G401.6 (cell line): Measurements from ENCODE around the gene STOX1.
A peak's percentile ranks its signal among the peaks of the same experiment; 100 is the strongest.
"Not testable (repeated sequence)": the region's sequence is repeated elsewhere in the genome, so short reads cannot be mapped to it uniquely, and the experiment has no call there.

Source experiments
- FAIRE-seq: peaks from 2 replicates; lab custom pipeline; 2012; peaks lifted over from hg19 to GRCh38; lab: Jason Lieb, UNC

Gene STOX1

DNA sequence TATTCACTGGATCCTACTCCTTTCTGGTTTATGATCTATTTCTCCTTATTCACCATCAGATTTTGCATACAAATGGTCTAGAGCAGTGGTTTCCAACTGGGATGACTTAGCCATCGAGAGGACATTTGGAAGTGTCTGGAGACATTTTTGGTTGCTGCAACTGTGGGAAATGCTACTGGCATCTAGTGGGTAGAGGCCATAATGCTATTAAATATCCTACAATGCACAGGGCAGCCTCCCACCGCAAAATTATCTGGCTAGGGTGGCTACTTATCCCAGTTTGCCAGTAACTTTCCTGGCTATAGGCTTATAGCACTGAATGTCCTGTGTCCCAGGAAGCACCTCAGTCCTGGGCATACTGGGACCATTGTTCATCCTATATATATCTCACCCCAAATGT is 52.3 kb downstream of the STOX1 start:
- no peak for FAIRE-seq

DNA sequence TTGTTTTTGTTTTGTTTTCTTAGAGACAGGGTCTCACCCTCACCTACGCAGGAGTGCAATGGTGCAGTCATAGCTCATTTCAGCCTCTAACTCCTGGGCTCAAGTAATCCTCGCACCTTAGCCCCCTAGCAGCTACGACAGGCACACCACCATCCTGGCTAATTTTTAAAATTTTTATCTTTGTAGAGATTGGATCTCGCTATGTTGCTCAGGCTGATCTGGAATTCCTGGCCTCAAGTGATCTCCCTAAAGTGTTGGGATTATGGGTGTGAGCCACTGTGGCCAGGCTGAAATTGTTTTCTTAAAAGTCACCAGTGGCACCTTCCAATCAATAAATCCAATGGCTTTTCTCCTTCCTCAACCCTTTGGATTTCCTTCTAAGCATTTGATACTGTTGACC is 52.9 kb downstream of the STOX1 start:
- no peak for FAIRE-seq

DNA sequence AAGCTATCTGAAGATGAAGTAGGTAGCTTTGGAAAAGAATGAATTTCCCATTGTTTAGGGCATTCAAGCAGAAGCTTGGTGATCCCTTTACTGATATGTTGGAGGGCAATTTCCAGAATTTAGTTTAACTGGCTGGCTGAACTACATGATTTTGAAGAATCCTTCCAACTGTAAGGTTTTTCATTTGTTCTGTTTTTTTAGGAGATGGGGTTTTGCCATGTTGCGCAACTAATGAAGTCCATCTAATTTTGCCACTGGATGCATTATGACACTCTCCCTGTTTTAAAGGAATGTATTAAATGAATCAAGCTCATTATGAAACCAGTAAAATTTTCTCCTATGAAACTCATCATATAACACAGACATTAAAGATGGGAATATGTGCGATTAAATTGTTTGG is 67.7 kb downstream of the STOX1 start:
- FAIRE-seq: no peak

DNA sequence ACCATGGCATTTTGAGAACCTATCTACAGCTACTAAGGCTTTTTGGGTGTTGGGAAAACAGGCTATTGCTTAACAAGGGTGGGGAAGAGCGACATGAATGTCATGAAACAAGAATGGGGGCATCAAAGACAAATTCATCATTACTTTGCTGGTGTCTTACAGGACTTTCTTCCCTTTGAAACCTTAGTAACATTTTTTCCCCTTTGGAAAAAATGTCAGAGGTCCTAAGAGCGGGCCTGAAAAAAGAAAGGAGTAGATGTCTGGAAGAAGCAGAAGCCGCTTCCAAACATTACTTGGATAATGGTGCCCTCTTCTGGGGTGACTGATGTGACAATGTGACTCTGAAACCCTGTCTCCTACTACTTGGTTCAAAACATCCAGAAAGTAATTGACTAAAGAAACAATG is 70.0 kb downstream of the STOX1 start:
- FAIRE-seq: peak; percentile 93

DNA sequence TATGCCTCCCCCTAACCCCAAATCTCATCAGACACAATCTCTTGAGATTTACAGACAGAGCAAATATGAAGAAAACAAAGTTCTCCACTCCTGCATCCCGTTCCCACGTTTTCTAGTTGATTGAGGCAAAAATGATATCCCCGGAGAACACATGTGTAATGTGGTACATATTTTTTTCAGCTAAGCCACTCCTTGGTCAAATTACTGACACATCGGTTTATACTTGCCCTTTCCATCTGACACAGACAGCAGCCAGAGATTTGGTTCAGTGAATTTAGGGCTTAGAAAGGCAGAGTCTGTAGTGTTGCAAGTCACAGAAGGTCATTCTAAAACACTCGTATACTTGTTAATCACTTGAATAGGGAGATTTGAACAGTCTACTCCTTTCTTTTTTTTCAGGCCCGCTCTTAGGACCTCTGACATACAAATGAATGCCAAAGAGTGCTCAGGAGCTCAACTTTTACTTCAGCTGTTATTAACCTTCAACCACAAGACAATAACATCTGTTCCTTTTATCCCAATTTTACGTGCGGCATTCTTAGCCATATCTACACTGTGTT is 71.9 kb downstream of the STOX1 start:
- no peak for FAIRE-seq

DNA sequence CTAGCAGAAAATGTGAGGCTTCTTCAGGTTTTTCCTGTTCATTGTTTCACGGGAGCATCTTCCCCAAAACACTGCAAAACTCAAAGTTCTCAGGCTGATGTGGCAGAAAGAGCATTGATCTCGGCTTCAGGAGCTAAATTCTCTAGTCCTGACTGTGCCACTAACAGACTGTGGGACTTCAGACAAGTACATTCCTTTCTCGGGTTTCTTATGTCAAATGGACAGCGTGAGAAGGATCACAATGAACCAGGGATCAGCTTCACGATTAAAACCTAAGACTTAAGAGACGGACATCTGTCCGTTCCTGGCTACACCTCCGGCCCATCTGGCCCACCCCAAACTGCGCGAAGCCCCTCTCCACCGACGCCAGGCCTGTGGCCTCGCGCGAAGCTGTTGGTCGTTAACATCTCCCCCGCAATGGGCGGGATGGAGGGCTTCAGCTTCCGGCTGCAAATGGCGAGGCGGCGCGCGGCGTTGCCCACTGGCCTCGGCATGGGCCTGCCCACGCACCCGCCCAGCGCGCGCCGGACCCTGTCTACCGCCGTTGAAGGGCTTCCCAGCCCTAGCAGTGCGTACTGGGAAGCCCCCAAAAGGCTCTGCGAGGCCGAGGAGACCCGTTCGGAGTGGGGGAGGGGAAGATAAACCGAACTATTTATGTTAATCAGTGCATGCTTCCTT is 73.2 kb downstream of the STOX1 start:
- no peak for FAIRE-seq

DNA sequence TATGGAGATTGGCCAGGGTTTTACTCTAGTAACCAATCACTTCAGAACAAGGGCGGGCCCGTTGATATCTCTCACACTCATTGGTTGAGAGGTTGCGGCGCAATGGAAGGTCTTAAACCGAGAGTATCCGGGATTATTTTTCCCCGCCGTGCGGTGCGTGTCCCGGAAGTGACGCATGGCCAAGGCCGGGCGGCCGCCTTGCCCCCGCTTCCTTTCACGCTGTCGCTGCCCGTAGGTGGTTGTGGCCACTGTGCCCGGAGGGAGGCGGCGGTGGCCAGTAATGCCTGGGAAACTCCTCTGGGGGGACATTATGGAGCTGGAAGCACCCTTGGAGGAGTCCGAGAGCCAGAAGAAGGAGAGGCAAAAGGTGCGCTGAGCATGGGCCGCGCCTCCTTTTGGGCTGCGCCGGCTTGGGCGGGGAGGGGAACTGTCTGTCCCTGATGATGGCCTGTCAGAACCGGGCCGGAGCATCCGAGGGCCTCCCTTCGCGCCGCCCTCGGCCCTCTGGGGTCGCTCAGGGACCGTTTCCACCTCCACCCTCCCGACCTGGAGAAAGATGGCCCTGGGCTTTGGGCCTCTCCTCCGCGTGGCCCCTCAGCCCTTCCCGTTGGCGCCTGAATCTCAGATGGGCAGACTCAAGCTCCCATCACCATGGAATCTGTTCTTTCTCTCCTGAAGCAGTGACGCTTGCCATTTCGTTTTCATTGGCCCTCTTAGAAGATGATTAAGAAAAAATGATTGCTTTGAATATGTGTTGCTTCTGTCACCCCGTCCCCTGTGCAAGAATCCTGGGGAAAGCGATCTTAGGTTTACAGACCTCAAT is 74.0 kb downstream of the STOX1 start, which contains the start of gene DDX50:
TSS of gene DDX50 (plus strand) at position 211 of the 823 bp plus-strand sequence. CDS start at position 281, 70 bp downstream.
- FAIRE-seq: peak; percentile 99

DNA sequence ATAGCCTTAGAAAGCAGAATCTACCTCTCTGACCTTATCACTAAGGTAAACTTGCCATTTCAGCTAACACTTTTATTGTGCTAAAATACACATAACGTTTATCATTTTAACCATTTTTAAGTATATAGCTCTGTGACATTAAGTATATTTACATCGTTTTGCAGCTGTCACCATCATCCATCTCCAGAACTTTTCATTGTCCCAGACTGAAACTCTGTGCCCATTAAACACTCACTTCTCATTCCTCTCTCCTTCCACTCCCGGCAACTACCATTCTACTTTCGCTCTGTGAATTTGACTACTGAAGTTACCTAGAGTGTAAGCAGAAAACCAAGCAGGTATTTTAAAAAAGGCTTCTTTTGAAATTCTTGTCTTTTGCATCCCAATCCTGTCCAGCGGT is 75.1 kb downstream of the STOX1 start:
- no peak for FAIRE-seq

DNA sequence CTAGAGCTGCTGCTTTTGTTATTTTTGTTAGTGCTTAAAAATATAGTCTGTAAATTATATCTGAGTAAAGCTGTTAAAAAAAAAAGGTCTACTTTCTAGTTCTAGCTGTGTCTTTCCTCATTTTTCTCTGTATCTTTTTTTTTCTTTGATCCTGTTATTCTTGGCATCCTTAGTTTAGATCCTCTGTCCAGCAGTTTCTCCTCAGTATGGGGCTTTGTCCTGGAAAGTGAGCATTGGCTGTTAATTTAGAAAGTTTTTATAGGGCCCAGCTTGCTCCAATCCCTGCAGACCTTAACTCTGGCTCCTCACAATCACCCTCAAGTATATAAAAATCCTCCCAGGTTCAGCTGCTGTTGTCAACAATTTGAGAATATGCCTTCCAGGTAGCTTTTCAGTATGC is 97.3 kb downstream of the STOX1 start:
- no peak for FAIRE-seq

DNA sequence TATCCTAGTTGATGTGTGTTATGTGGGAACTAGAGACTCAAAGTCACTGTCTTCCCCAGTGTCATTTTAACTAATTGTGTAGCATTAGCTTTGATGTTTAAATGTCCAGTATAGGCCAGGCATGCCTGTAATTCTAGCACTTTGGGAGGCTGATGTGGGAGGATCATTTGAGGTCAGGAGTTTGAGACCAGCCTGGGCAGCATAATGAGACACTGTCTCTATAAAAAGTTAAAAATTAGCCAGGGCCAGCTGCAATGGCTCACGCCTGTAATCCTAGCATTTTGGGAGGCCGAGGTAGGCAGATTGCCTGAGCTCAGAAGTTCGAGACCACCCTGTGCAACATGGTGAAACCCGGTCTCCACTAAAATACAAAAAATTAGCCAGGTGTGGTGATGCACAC is 98.2 kb downstream of the STOX1 start:
- no peak for FAIRE-seq

DNA sequence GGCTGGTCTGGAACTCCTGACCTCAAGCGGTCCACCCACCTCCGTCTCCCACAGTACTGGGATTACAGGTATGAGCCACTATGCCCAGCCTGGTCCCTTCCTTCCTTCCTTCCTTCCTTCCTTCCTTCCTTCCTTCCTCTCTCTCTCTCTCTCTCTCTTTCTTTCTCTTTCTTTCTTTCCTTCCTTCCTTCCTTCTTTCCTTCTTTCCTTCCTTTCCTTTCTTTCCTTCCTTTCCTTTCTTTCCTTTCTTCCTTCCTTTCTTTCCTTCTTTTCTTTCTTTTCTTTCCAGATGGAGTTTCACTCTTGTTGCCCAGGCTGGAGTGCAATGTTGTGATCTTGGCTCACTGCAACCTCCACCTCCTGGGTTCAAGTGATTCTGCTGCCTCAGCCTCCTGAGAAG is 101.8 kb downstream of the STOX1 start:
- not testable (repeated sequence) for FAIRE-seq

DNA sequence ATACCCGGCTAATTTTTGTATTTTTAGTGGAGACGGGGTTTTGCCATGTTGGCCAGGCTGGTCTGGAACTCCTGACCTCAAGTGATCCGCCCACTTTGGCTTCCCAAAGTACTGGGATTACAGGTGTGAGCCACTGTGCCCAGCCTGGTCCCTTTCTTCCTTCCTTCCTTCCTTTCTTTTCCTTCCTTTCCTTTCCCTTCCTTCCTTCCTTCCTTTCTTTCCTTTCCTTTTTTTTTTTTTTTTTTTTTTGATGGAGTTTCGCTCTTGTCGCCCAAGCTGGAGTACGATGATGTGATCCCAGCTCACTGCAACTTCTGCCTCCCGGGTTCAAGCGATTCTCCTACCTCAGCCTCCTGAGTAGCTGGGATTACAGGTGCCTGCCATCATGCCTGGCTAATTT is 102.6 kb downstream of the STOX1 start:
- not testable (repeated sequence) for FAIRE-seq

DNA sequence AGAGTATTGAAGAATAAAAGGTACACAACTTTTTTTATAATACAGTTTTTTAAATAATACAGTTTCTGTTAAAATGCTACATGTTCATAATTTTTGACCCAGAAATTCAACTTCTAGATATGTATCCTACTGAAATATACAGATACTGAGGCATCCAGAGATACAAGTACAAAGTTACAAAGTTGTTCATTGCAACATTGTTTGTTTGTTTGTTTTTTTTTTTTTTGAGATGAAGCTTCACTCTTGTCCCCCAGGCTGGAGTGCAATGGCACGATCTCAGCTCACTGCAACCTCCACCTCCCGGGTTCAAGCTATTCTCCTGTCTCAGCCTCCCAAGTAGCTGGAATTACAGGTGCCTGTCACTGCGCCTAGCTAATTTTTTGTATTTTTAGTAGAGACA is 105.5 kb downstream of the STOX1 start:
- not testable (repeated sequence) for FAIRE-seq

DNA sequence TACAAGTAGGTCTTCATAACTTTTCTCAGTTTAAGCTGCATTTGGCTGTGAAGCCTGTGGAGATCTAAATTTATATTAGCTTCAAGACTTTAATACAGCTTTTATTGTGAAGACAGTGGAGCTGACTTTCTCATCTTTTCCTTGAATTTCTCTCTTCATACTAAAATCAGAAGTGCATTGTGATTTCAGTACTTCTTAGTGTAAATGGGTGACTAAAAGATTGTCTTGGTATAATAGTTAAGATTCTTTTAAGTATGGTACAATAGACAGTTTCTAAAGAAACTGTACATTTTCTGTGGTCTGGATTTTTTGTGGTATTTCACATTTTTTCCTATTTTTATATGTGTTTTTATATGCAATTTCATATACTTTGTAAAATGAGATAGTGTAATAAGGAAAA is 107.7 kb downstream of the STOX1 start:
- FAIRE-seq: peak; percentile 67

DNA sequence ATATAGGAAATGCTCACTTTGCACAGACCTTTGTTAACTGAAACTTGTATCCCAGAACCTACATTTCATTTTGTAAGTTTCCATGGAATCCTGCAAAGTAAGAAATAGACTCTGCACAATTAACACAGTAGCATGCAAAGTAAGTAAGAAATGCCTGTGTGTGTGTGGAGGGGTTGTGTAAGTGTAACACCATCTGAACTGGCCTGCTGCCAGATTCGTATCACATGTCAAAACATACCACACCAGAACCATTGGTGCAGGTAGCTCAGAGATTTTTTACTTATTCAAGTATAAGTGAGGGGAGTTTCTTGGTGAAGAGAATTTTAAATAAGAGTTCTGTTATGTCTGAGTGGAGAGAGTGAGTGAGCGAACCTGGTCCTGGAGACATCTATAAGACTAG is 110.8 kb downstream of the STOX1 start:
- no peak for FAIRE-seq

DNA sequence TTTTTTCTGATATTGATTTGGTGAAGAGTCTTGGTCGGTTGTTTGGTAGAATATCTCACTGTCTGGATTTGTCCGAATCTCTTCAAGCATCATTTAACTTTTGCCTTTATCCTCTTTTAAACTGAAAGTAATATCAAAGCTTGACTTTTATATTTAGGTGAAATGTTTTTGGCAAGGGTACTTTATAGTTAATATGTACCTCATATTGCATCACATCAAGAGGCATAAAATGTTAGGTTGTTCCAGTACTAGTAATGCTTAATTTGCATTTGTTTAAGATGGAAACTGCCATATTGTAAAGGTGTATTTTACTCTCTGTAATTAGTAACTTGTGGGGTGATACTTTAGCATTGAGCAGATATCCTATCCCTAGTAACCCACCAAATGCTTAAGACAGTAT is 111.6 kb downstream of the STOX1 start:
- no peak for FAIRE-seq

DNA sequence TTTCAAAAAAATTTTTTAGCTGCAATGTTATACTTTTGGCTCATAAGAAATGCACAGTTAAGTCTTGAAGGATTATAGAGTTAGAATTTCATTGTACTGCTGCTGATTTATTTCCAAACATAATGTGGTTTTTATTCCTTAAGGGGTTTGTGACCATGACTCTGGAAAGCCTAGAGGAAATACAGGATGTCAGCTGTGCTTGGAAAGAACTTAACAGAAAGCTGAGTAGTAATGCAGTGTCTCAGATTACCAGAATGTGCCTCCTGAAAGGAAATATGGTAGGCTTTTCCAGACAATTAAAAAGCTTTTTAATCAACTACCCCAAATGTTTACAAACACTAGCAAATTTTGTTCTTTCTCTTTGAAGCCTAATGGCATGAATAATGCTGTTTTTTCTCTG is 113.6 kb downstream of the STOX1 start:
- not testable (repeated sequence) for FAIRE-seq
